ENCODE results near the gene TBCEL. TPM values are rescaled to one million over a fixed set of nuclear protein-coding genes. Genes with fewer than 3 reads are reported as not detected.

The TBCEL gene
- total RNA-seq, 1 donor from 2014 or later = 36.5 TPM

DNA sequence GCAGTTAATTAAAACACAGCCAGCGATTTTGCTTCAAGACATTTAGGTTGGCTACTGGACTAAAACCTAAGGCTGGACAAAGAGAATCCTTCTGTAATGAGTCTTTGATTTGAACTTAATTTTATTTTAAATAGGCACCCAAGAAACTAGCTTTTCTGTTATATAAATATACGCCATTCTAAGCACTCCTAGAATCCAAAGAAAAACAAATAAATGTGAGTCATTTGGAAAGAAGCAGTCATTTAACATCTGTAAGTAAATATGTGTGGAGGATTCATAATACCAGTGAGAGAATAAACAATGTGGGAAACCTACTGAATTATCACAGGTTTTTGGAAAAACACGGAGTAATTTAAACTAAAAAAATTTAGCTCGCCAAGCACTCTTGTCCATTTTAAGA lies 76.0 kb downstream of the TBCEL start:
- H3K4me1 Mint-ChIP-seq (ENCODE audit: low read depth, unreplicated experiment) = peaks cover 3% of the 10 kb centered on the region
- H3K4me3 Mint-ChIP-seq (ENCODE audit: unreplicated experiment) = no peak overlapping the region
- H3K27ac Mint-ChIP-seq (ENCODE audit: unreplicated experiment) = no peak overlapping the region
- peaks cover 4% of the 10 kb centered on the region for H3K36me3 Mint-ChIP-seq (ENCODE audit: unreplicated experiment)
- no peak for DNase-seq
- no peaks in the 10 kb centered on the region for H3K27me3 Mint-ChIP-seq (ENCODE audit: unreplicated experiment)
- TF ChIP-seq, protein P1, sequence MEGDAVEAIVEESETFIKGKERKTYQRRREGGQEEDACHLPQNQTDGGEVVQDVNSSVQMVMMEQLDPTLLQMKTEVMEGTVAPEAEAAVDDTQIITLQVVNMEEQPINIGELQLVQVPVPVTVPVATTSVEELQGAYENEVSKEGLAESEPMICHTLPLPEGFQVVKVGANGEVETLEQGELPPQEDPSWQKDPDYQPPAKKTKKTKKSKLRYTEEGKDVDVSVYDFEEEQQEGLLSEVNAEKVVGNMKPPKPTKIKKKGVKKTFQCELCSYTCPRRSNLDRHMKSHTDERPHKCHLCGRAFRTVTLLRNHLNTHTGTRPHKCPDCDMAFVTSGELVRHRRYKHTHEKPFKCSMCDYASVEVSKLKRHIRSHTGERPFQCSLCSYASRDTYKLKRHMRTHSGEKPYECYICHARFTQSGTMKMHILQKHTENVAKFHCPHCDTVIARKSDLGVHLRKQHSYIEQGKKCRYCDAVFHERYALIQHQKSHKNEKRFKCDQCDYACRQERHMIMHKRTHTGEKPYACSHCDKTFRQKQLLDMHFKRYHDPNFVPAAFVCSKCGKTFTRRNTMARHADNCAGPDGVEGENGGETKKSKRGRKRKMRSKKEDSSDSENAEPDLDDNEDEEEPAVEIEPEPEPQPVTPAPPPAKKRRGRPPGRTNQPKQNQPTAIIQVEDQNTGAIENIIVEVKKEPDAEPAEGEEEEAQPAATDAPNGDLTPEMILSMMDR (IDR thresholded peaks at IDR 0.05; ENCODE audit: partially characterized antibody, unreplicated experiment) = no peak
- no peaks in the 10 kb centered on the region for H3K9me3 Mint-ChIP-seq (ENCODE audit: unreplicated experiment)

- Mint-ChIP-seq H3K36me3 (ENCODE audit: unreplicated experiment) (no peaks in the 10 kb centered on the region), H3K27me3 (ENCODE audit: unreplicated experiment) (no peaks in the 10 kb centered on the region), H3K4me3 (ENCODE audit: unreplicated experiment) (no peak within 1 kb of the TSS), H3K27ac (ENCODE audit: unreplicated experiment) (no peak within 1 kb of the TSS), H3K9me3 (ENCODE audit: unreplicated experiment) (no peaks in the 10 kb centered on the region), H3K4me1 (ENCODE audit: low read depth, unreplicated experiment) (peaks cover 3% of the 10 kb centered on the region)
- no peak for DNase-seq
- TF ChIP-seq, protein P1 (IDR thresholded peaks at IDR 0.05; ENCODE audit: partially characterized antibody, unreplicated experiment) = no peak
Observed at GRCh38 chr11:121100943-121101342, 77.0 kb downstream of the TBCEL start, which contains the start of gene TECTA. TECTA (plus strand) TSS chr11:121101243; CDS start chr11:121102666, 1,423 bp downstream.

GRCh38 chr11:121104312-121104762 lies 80.4 kb downstream of the TBCEL start:
- no peak overlapping the region for H3K27ac Mint-ChIP-seq (ENCODE audit: unreplicated experiment)
- TF ChIP-seq, protein P1 (IDR thresholded peaks at IDR 0.05; ENCODE audit: partially characterized antibody, unreplicated experiment) = peak; percentile 27
- H3K4me3 Mint-ChIP-seq (ENCODE audit: unreplicated experiment) = no peak overlapping the region
- H3K9me3 Mint-ChIP-seq (ENCODE audit: unreplicated experiment) = no peaks in the 10 kb centered on the region
- H3K36me3 Mint-ChIP-seq (ENCODE audit: unreplicated experiment) = no peaks in the 10 kb centered on the region
- DNase-seq = no peak
- H3K4me1 Mint-ChIP-seq (ENCODE audit: low read depth, unreplicated experiment) = peaks cover 3% of the 10 kb centered on the region
- H3K27me3 Mint-ChIP-seq (ENCODE audit: unreplicated experiment) = peaks cover 2% of the 10 kb centered on the region

GRCh38 chr11:121105063-121105480 lies 81.2 kb downstream of the TBCEL start:
- Mint-ChIP-seq H3K36me3 (ENCODE audit: unreplicated experiment) (no peaks in the 10 kb centered on the region), H3K27ac (ENCODE audit: unreplicated experiment) (no peak overlapping the region), H3K4me3 (ENCODE audit: unreplicated experiment) (no peak overlapping the region), H3K27me3 (ENCODE audit: unreplicated experiment) (peaks cover 2% of the 10 kb centered on the region), H3K9me3 (ENCODE audit: unreplicated experiment) (no peaks in the 10 kb centered on the region), H3K4me1 (ENCODE audit: low read depth, unreplicated experiment) (no peaks in the 10 kb centered on the region)
- DNase-seq = no peak
- TF ChIP-seq, protein P1 (IDR thresholded peaks at IDR 0.05; ENCODE audit: partially characterized antibody, unreplicated experiment) = no peak

DNA sequence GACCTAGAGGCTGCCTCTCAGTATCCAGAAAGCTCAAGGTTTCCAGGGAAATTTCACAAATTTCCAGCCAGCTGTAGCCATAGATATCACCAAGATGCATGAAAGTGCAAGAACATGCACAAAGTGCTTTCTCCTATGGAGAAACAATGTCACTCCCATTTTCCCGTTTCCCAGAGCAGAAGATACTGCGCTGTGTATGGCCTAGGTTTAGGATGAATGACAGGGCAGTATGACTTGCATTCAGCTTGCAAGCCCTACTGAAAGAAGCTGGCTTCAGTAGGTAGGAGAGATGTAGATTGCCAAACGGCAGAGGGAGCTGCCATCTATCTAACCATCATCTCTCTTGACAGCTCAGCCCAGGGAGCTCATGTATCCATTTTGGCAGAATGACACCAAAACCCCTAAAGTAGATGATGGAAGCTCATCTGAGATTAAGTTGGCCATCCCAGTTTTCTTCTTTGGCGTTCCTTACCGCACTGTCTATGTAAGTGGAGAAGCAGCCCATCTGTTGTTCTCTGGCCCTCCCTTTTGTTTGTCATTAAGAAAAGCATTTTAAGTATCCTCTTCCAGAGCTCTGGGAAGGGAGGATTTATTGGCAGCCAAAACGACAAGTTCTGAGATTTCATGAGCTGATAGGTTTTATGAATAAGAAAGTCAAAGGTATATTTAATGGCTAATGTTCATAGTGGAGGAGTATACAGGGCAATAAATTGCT lies 81.7 kb downstream of the TBCEL start:
- H3K27me3 Mint-ChIP-seq (ENCODE audit: unreplicated experiment) = peaks cover 2% of the 10 kb centered on the region
- TF ChIP-seq, protein P1 (IDR thresholded peaks at IDR 0.05; ENCODE audit: partially characterized antibody, unreplicated experiment) = no peak
- H3K36me3 Mint-ChIP-seq (ENCODE audit: unreplicated experiment) = no peaks in the 10 kb centered on the region
- no peaks in the 10 kb centered on the region for H3K4me1 Mint-ChIP-seq (ENCODE audit: low read depth, unreplicated experiment)
- no peak for DNase-seq
- no peaks in the 10 kb centered on the region for H3K9me3 Mint-ChIP-seq (ENCODE audit: unreplicated experiment)
- H3K27ac Mint-ChIP-seq (ENCODE audit: unreplicated experiment) = no peak overlapping the region
- H3K4me3 Mint-ChIP-seq (ENCODE audit: unreplicated experiment) = no peak overlapping the region
